HG02970 (cell line): ENCODE data around the gene MRPL43.
A peak's percentile ranks its signal among the peaks of the same experiment; 100 is the strongest.

Experiments used
- ATAC-seq: cut with Tn5 transposase; IDR thresholded peaks from one replicate; pipeline ENCODE4 v1.9.1; 2021; ENCODE audit warnings: mild to moderate bottlenecking, moderate library complexity, moderate number of reproducible peaks; ENCODE audit not compliant: unreplicated experiment, low FRiP score

Gene MRPL43

GRCh38 chr10:101005361-101005760 is 18.1 kb upstream of the MRPL43 start:
- no peak for ATAC-seq

GRCh38 chr10:101003639-101004206 is 16.4 kb upstream of the MRPL43 start:
- ATAC-seq: no peak

- no peak for ATAC-seq
Observed at GRCh38 chr10:101002456-101002855, 15.2 kb upstream of the MRPL43 start.

- ATAC-seq: no peak
Observed at GRCh38 chr10:101001659-101002035, 14.3 kb upstream of the MRPL43 start.

GRCh38 chr10:101000915-101001658 is 13.8 kb upstream of the MRPL43 start:
- ATAC-seq: no peak

GRCh38 chr10:101000127-101000914 is 13.0 kb upstream of the MRPL43 start:
- ATAC-seq: no peak

- ATAC-seq: no peak
Observed at GRCh38 chr10:100999742-101000126, 12.4 kb upstream of the MRPL43 start, which contains the start of gene LZTS2. Gene LZTS2 (plus strand): TSS chr10:100999808. CDS start chr10:101002539, 2,731 bp downstream.

- ATAC-seq: peak; percentile 43
Observed at GRCh38 chr10:100998991-100999741, 11.9 kb upstream of the MRPL43 start.

- ATAC-seq: no peak
Observed at GRCh38 chr10:100998183-100998990, 11.1 kb upstream of the MRPL43 start.

GRCh38 chr10:100997360-100998182 is 10.3 kb upstream of the MRPL43 start:
- ATAC-seq: no peak

GRCh38 chr10:100996678-100997359 is 9.5 kb upstream of the MRPL43 start:
- ATAC-seq: no peak

GRCh38 chr10:100995181-100995580 is 7.9 kb upstream of the MRPL43 start:
- ATAC-seq: no peak

GRCh38 chr10:100993986-100994708 is 6.8 kb upstream of the MRPL43 start:
- no peak for ATAC-seq

- ATAC-seq: no peak
Observed at GRCh38 chr10:100989088-100989487, 1.8 kb upstream of the MRPL43 start.

- no peak for ATAC-seq
Observed at GRCh38 chr10:100988166-100988565, 869 bp upstream of the MRPL43 start.

- ATAC-seq: no peak
Observed at GRCh38 chr10:100987685-100988049, 370 bp upstream of the MRPL43 start.

- ATAC-seq: no peak
Observed at GRCh38 chr10:100986623-100986951, 710 bp downstream of the MRPL43 start.

GRCh38 chr10:100985336-100985735 is 2.0 kb downstream of the MRPL43 start:
- ATAC-seq: no peak
